Endothelial cell of umbilical vein (primary cell): ENCODE results near the gene PCMTD2. TPM values are rescaled to one million over a fixed set of nuclear protein-coding genes. Genes with fewer than 3 reads are reported as not detected.

Experiments
- BruUV-seq: library from RNA; stranded (reverse); fragments of 400-500 nt; replicated peaks from 2 replicates; lab custom pipeline; 2021; lab: Mats Ljungman, UMichigan
- CTCF ChIA-PET: fragments of 300-600, 350-600 bp; sonication (Branson Sonifier 250); formaldehyde crosslinking; loops from one replicate; lab custom pipeline; 2021; ENCODE audit warnings: antibody characterized with exemption, inconsistent platforms; lab: Charles Lee
- POLR2A ChIA-PET: fragments of 300-600, 350-600 bp; sonication (Branson Sonifier 250); formaldehyde crosslinking; loops from one replicate; lab custom pipeline; 2021; ENCODE audit warnings: antibody characterized with exemption, inconsistent platforms; lab: Charles Lee
- DNase-seq: peaks from one replicate; pipeline ENCODE4 v3.0.0-alpha.2; 2011; ENCODE audit warnings: low read depth, low spot score
- FAIRE-seq: peaks from 2 replicates; lab custom pipeline; 2011; peaks lifted over from hg19 to GRCh38; lab: Jason Lieb, UNC
- H2AFZ ChIP-seq: 2 replicates; pipeline ENCODE4 v1.6.0; 2012; ENCODE audit warnings: low read depth, low read length, control low read depth, inconsistent platforms
- H3K27ac ChIP-seq: 2 replicates; pipeline ENCODE4 v1.5.1; 2011; ENCODE audit warnings: low read depth, mild to moderate bottlenecking, control low read depth, low read length, moderate library complexity; ENCODE audit not compliant: insufficient read depth
- H3K27me3 ChIP-seq, 2 experiments: 2 replicates each; pipeline versions ENCODE4 v1.6.0 to v1.6.1; 2011; ENCODE audit warnings: low read length in 2 of 2, mixed read lengths in 1 of 2; ENCODE audit not compliant: control insufficient read depth in 2 of 2, insufficient read depth in 2 of 2
- H3K36me3 ChIP-seq, 2 experiments: 2 replicates in 1 of 2; 3 replicates in 1 of 2; pipeline ENCODE4 v1.5.1; 2011; ENCODE audit warnings: low read length in 2 of 2, mild to moderate bottlenecking in 1 of 2, moderate library complexity in 1 of 2; ENCODE audit not compliant: control insufficient read depth in 2 of 2, insufficient read depth in 2 of 2; ENCODE audit errors: extremely low read depth in 1 of 2
- H3K4me1 ChIP-seq: 3 replicates; pipeline ENCODE4 v1.5.1; 2011; ENCODE audit warnings: mild to moderate bottlenecking, low read length; ENCODE audit not compliant: control insufficient read depth, insufficient read depth; ENCODE audit errors: extremely low read depth
- H3K4me2 ChIP-seq: 2 replicates; pipeline ENCODE4 v1.6.1; 2011; ENCODE audit warnings: low read length, control low read depth, mixed read lengths; ENCODE audit not compliant: insufficient read depth
- H3K4me3 ChIP-seq, 3 experiments: fragments of 200-600 bp in 1 of 3; sonication (generic), shearing (Covaris generic) in 1 of 3; replicated peaks in 1 of 3; 2 replicates each; pipeline ENCODE4 v1.5.1; 2011 to 2016; ENCODE audit warnings: control low read depth in 3 of 3, low read length in 3 of 3, mild to moderate bottlenecking in 2 of 3, inconsistent platforms in 1 of 3, low read depth in 1 of 3, moderate library complexity in 1 of 3; ENCODE audit not compliant: insufficient read depth in 1 of 3
- H3K79me2 ChIP-seq: 2 replicates; pipeline ENCODE4 v1.6.0; 2012; ENCODE audit warnings: low read length, inconsistent platforms; ENCODE audit not compliant: control insufficient read depth, insufficient read depth
- H3K9ac ChIP-seq: replicated peaks from 2 replicates; pipeline ENCODE3; 2011; ENCODE audit warnings: low read length, control low read depth; ENCODE audit not compliant: insufficient read depth; ENCODE audit errors: extremely low read depth
- H3K9me1 ChIP-seq: replicated peaks from 3 replicates; pipeline ENCODE4 v1.6.0; 2011; ENCODE audit warnings: mild to moderate bottlenecking, low read length; ENCODE audit not compliant: control insufficient read depth, insufficient read depth; ENCODE audit errors: extremely low read depth
- H3K9me3 ChIP-seq: replicated peaks from 2 replicates; pipeline ENCODE4 v1.5.1; 2012; ENCODE audit warnings: low read length, inconsistent platforms; ENCODE audit not compliant: control insufficient read depth, insufficient read depth
- H4K20me1 ChIP-seq: replicated peaks from 2 replicates; pipeline ENCODE3; 2011; ENCODE audit warnings: mild to moderate bottlenecking, low read length; ENCODE audit not compliant: control insufficient read depth, insufficient read depth; ENCODE audit errors: extremely low read depth
- EZH2 ChIP-seq: IDR thresholded peaks from 2 replicates; pipeline ENCODE4 v1.6.1; 2012; ENCODE audit warnings: borderline replicate concordance, low read depth, mild to moderate bottlenecking, moderate library complexity, low read length, inconsistent platforms; ENCODE audit not compliant: severe bottlenecking
- FOS ChIP-seq: IDR thresholded peaks from 2 replicates; pipeline ENCODE4 v1.6.1; 2011; ENCODE audit warnings: mild to moderate bottlenecking, low read length, moderate library complexity, borderline replicate concordance; ENCODE audit not compliant: insufficient read depth
- GATA2 ChIP-seq: IDR thresholded peaks from 2 replicates; pipeline ENCODE4 v1.7.0; 2011; ENCODE audit warnings: low read depth, mild to moderate bottlenecking, moderate library complexity, mixed read lengths, low read length; ENCODE audit not compliant: insufficient read length, insufficient read depth
- JUN ChIP-seq: IDR thresholded peaks from 2 replicates; pipeline ENCODE4 v1.6.1; 2011; ENCODE audit warnings: borderline replicate concordance, low read depth; ENCODE audit not compliant: insufficient read length, insufficient read depth
- MYC ChIP-seq: IDR thresholded peaks from one replicate; pipeline ENCODE4 v1.6.1; 2011; ENCODE audit warnings: mild to moderate bottlenecking, low read depth, low read length
- POLR2A ChIP-seq: IDR thresholded peaks from 2 replicates; pipeline ENCODE4 v1.6.1; 2012; ENCODE audit warnings: low read depth, mild to moderate bottlenecking, control low read depth, low read length
- POLR2AphosphoS5 ChIP-seq: IDR thresholded peaks from 2 replicates; pipeline ENCODE4 v1.6.1; 2012; ENCODE audit warnings: low read depth, mild to moderate bottlenecking, control low read depth, low read length, moderate library complexity; ENCODE audit not compliant: insufficient read depth
- dilution Hi-C: fragments of 300-500 bp; cut with MboI; formaldehyde crosslinking; loops from one replicate; pipeline ENCODE4 v1.15.0; 2019; ENCODE audit warnings: low sequenced_read_pairs; ENCODE audit not compliant: extremely low pct_ligation_motif_present
- intact Hi-C: fragments of 100-400 bp; cut with micrococcal nuclease; formaldehyde crosslinking; loops from one replicate; pipeline ENCODE4 v1.10.0; 2022
- polyA plus RNA-seq, 4 experiments: library from polyadenylated mRNA; depleted of rRNA in 3 of 4; stranded (reverse) in 3 of 4; unstranded in 1 of 4; fragments of >200 nt; gene quantifications; 2 replicates each; pipeline versions ENCODE4 v1.2.1 to v1.2.3, GENCODE V29; 2011 to 2012; ENCODE audit warnings: missing spikeins in 1 of 4
- total RNA-seq: library from RNA; stranded (reverse); gene quantifications from 2 replicates; pipeline ENCODE4 v1.2.3, GENCODE V29; 2021
- TF ChIP-seq, protein P1 (sequence below): IDR thresholded peaks from 2 replicates; pipeline ENCODE4 v1.6.1; 2011; ENCODE audit not compliant: insufficient read depth, insufficient read length
- TF ChIP-seq, protein P2 (sequence below), 2 donors: IDR thresholded peaks; 1 replicate in 1 of 2; 2 replicates in 1 of 2; pipeline ENCODE4 v1.5.1; 2011; ENCODE audit warnings: low read length in 2 of 2, mild to moderate bottlenecking in 2 of 2, moderate library complexity in 2 of 2, control low read depth in 1 of 2, inconsistent platforms in 1 of 2, low read depth in 1 of 2; ENCODE audit not compliant: insufficient read depth in 1 of 2; ENCODE audit errors: extremely low read depth in 1 of 2

PCMTD2 gene
- total and polyA plus RNA-seq, 2 donors (not counting 3 experiments of a cell fraction or from before 2014, with no cell fraction given) = 27.4 to 45.7 TPM

DNA sequence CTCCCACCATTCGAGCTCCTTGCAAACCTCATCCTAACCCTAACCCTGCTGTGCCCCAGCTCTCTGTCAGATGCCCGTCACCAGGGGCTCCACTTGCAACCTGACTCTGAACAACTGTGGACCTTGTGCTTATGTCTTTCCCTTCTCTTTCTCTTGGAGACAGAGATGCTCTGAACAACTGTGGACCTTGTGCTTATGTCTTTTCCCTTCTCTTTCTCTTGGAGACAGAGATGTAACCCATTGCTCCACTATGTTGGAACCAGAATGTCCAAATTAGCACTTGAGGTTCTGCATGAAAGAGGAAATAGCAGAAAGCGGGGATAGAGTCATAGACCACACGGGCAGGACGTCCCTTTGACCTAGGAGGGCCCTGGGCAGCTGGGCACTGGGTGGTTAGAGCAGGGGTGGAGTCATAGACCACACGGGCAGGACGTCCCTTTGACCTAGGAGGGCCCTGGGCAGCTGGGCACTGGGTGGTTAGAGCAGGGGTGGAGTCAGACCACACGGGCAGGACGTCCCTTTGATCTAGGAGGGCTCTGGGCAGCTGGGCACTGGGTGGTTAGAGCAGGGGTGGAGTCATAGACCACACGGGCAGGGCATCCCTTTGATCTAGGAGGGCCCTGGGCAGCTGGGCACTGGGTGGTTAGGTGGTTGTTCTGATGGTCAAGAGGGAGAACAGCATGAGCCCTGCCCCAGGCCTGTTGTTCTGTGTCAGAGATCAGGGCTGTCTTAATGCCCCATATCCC lies 22.2 kb downstream of the PCMTD2 start:
- H3K27me3 ChIP-seq = no peaks in the 10 kb centered on the region
- intact Hi-C loops = no loop called here
- DNase-seq (no peak), FAIRE-seq (no peak)
- no peak overlapping the region for H3K27ac ChIP-seq
- CTCF ChIA-PET = interaction anchor here (1.3 kb wide), 1 partner anchor 20 kb away, joined by 3 read pairs; no protein-coding TSS in a partner anchor
- no peak overlapping the region for H3K9ac ChIP-seq
- H3K9me3 ChIP-seq = no peaks in the 10 kb centered on the region
- H3K4me3 ChIP-seq = no peak overlapping the region
- dilution Hi-C loops = no loop called here
- no peak for TF ChIP-seq EZH2
- no peak for TF ChIP-seq MYC
- no peak for TF ChIP-seq POLR2AphosphoS5
- TF ChIP-seq GATA2 = no peak
- TF ChIP-seq, protein P1, sequence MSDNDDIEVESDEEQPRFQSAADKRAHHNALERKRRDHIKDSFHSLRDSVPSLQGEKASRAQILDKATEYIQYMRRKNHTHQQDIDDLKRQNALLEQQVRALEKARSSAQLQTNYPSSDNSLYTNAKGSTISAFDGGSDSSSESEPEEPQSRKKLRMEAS = no peak
- no peak for TF ChIP-seq FOS
- TF ChIP-seq JUN = no peak
- no peak for TF ChIP-seq POLR2A
- TF ChIP-seq, protein P2, sequence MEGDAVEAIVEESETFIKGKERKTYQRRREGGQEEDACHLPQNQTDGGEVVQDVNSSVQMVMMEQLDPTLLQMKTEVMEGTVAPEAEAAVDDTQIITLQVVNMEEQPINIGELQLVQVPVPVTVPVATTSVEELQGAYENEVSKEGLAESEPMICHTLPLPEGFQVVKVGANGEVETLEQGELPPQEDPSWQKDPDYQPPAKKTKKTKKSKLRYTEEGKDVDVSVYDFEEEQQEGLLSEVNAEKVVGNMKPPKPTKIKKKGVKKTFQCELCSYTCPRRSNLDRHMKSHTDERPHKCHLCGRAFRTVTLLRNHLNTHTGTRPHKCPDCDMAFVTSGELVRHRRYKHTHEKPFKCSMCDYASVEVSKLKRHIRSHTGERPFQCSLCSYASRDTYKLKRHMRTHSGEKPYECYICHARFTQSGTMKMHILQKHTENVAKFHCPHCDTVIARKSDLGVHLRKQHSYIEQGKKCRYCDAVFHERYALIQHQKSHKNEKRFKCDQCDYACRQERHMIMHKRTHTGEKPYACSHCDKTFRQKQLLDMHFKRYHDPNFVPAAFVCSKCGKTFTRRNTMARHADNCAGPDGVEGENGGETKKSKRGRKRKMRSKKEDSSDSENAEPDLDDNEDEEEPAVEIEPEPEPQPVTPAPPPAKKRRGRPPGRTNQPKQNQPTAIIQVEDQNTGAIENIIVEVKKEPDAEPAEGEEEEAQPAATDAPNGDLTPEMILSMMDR (IDR thresholded peaks at IDR 0.05; ENCODE audit: extremely low read depth in 1 of 2, insufficient read depth in 1 of 2, low read depth in 1 of 2, low read length in 2 of 2) = no peak
- H4K20me1 ChIP-seq = no peaks in the 10 kb centered on the region
- BruUV-seq = no TSS peak
- no peaks in the 10 kb centered on the region for H3K9me1 ChIP-seq
- H2AFZ ChIP-seq = no peak overlapping the region
- peaks cover 0 to 2% of the 10 kb centered on the region in 2 experiments for H3K36me3 ChIP-seq
- no peaks in the 10 kb centered on the region for H3K79me2 ChIP-seq
- no peak overlapping the region for H3K4me2 ChIP-seq
- no peaks in the 10 kb centered on the region for H3K4me1 ChIP-seq
- POLR2A ChIA-PET = no interaction called here
